ENCODE results near the gene TNP2. TPM values are rescaled to one million over a fixed set of nuclear protein-coding genes. Genes with fewer than 3 reads are reported as not detected.

The TNP2 gene
- total and polyA plus RNA-seq, 12 donors = not detected

GRCh38 chr16:11289202-11289601 is 20.1 kb upstream of the TNP2 start:
- no peak for TF ChIP-seq CTCF (IDR thresholded peaks at IDR 0.05)
- Histone ChIP-seq H3K27me3 (peaks cover 0 to 4% (median 0%) of the 10 kb centered on the region in 7 donors), H3K27ac (no peak overlapping the region), H3K4me1 (no peaks in the 10 kb centered on the region), H3K9me3 (no peaks in the 10 kb centered on the region), H3K4me3 (no peak overlapping the region), H3K36me3 (no peaks in the 10 kb centered on the region)
- intact Hi-C loops (cut with DNase I) = no loop called here
- 90 to 100% methylated on average over 2 of the region's 2 CpGs for WGBS, 2 donors
- DNase-seq (no peak), ATAC-seq (no peak)

DNA sequence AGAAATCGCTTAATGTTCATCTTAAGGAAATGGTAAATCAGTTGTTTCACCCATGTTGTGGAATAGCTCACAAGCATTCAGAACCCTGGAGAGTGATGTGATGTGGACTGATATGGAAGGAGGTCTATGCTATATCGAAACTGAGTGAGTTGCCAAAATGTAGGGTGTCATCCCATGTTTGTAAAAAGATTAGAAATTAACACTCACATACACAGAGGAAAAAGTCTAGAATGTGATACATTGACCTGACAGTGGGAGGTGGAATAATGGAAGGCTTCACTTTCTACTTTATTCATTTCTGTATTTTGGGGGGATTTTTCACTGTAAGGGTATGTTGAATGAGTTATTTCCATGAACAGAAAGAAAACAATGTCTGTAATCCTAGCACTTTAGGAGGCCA is 16.7 kb upstream of the TNP2 start:
- H3K4me3 ChIP-seq = no peak overlapping the region
- intact Hi-C loops (cut with DNase I) = no loop called here
- peaks cover 0 to 6% (median 0%) of the 10 kb centered on the region in 9 donors for H3K4me1 ChIP-seq
- WGBS, 2 donors = 78 to 84% methylated on average over 2 of the region's 2 CpGs
- no peak overlapping the region for H3K27ac ChIP-seq
- H3K9me3 ChIP-seq = no peaks in the 10 kb centered on the region
- DNase-seq (no peak), ATAC-seq (no peak)
- H3K27me3 ChIP-seq = peaks cover 0 to 4% (median 0%) of the 10 kb centered on the region in 7 donors
- H3K36me3 ChIP-seq = no peaks in the 10 kb centered on the region
- no peak for TF ChIP-seq CTCF (IDR thresholded peaks at IDR 0.05)

DNA sequence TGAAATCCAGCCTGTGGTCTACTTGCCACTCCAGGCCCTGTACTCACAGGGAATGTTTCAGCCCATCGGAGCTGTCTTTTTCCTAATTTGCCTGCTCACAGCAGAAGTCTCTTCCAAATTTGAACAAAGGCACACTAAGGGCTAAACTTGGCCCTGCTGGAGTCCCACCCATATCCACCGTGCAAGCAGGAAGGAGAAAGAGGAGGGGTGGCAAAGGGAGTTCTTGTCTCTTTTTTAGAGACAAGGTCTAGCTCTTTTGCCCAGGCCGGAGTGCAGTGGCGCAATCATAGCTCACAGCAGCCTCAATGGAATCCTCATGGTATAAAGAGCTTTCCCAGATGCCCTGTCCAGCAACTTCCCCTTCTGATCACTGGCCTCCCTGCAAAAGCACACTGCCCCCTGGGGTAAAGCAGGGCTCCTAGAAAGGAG is 14.7 kb upstream of the TNP2 start:
- 59 to 63% methylated on average over 4 of the region's 4 CpGs for WGBS, 2 donors
- H3K4me3 ChIP-seq = no peak overlapping the region
- no peaks in the 10 kb centered on the region for H3K36me3 ChIP-seq
- H3K27me3 ChIP-seq = peaks cover 0 to 3% (median 0%) of the 10 kb centered on the region in 7 donors
- peaks cover 0 to 6% (median 0%) of the 10 kb centered on the region in 9 donors for H3K4me1 ChIP-seq
- ATAC-seq (no peak), DNase-seq (no peak)
- H3K27ac ChIP-seq = no peak overlapping the region
- intact Hi-C loops (cut with DNase I) = no loop called here
- no peaks in the 10 kb centered on the region for H3K9me3 ChIP-seq
- TF ChIP-seq CTCF (IDR thresholded peaks at IDR 0.05) = no peak

- Histone ChIP-seq H3K9me3 (peaks cover 0 to 3% (median 0%) of the 10 kb centered on the region in 11 donors), H3K27me3 (peaks cover 0 to 4% (median 0%) of the 10 kb centered on the region in 7 donors), H3K36me3 (no peaks in the 10 kb centered on the region), H3K27ac (no peak within 1 kb of the TSS), H3K4me3 (no peak within 1 kb of the TSS), H3K4me1 (peaks cover 0 to 6% (median 0%) of the 10 kb centered on the region in 9 donors)
- WGBS, 2 donors = 81 to 86% methylated on average over 25 of the region's 25 CpGs
- peak in 1 of 8 donors; percentile 30 for ATAC-seq
- intact Hi-C loops (cut with DNase I) = no loop called here
- TF ChIP-seq CTCF (IDR thresholded peaks at IDR 0.05) = no peak
- DNase-seq = no peak
These were observed 11.7 kb upstream of the TNP2 start, which contains the start of gene PRM1 for GRCh38 chr16:11280616-11281522. Gene PRM1 (minus strand): TSS chr16:11281330. CDS start chr16:11281238, 92 bp downstream.

All from heart right ventricle (tissue), 16 donors.